Stimulated activated CD4-positive, alpha-beta T cell treated with anti-CD3 and anti-CD28 coated beads, Interleukin-12 subunit alpha, Interleukin-12 subunit beta, amount 100 ng/mL, for 48 hours (primary cell): ENCODE measurements around the gene CLVS2.

ENCODE experiments used
- DNase-seq, 3 donors: peaks; one replicate each; pipeline ENCODE4 v3.0.0-alpha.2; 2020; ENCODE audit warnings: low read depth in 2 of 3, low spot score in 1 of 3

Gene CLVS2

DNA sequence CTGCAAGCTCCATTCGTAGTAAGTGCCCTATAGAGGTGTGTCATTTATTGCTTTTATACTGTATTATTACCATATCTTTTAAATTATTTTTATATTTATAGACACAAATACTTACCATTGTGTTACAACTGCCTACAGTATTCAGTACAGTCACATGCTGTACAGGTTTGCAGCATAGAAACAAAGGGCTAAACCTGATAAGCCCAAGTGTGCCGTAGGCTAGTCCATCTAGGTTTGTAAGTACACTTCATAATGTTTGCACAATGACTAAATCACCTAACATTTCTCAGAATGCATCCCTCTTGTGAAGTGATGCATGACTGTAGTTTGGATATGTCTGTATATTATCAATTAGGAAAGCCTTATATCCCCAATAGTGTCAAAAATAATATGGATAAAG, 122.8 kb downstream of the CLVS2 start:
- no peak for DNase-seq
